Stimulated activated CD8-positive, alpha-beta memory T cell treated with anti-CD3 and anti-CD28 coated beads, Interleukin-15, amount 100 ng/mL, for 24 hours (primary cell): ENCODE measurements around the gene CD24.
"Not testable (repeated sequence)": the region's sequence is repeated elsewhere in the genome, so short reads cannot be mapped to it uniquely, and the experiment has no call there.

Experiments
- DNase-seq: peaks from one replicate; pipeline ENCODE4 v3.0.0-alpha.2; 2020; ENCODE audit warnings: low read depth

CD24 gene

GRCh38 chr6:106974336-106974998 lies at the start of gene CD24:
Gene CD24, minus strand, starts transcription at chr6:106974729. Its CDS starts 83 bp downstream, at chr6:106974646.
- no peak for DNase-seq

GRCh38 chr6:107021446-107022185 lies 47.1 kb upstream of the CD24 start:
- no peak for DNase-seq

GRCh38 chr6:107020239-107020638 lies 45.7 kb upstream of the CD24 start:
- no peak for DNase-seq

- not testable (repeated sequence) for DNase-seq
Observed at GRCh38 chr6:107019628-107020027, 45.1 kb upstream of the CD24 start.

- no peak for DNase-seq
Observed at GRCh38 chr6:107019047-107019446, 44.5 kb upstream of the CD24 start.

GRCh38 chr6:107009499-107009898 lies 35.0 kb upstream of the CD24 start:
- no peak for DNase-seq

- DNase-seq = no peak
Observed at GRCh38 chr6:106997392-106998158, 23.0 kb upstream of the CD24 start.

- DNase-seq = no peak
Observed at GRCh38 chr6:106995640-106996039, 21.1 kb upstream of the CD24 start.

GRCh38 chr6:106989737-106990136 lies 15.2 kb upstream of the CD24 start:
- not testable (repeated sequence) for DNase-seq

GRCh38 chr6:106988664-106989063 lies 14.1 kb upstream of the CD24 start:
- no peak for DNase-seq

GRCh38 chr6:106981926-106982325 lies 7.4 kb upstream of the CD24 start:
- DNase-seq = no peak

GRCh38 chr6:106980926-106981325 lies 6.4 kb upstream of the CD24 start:
- DNase-seq = no peak

- peak; percentile 66 for DNase-seq
Observed at GRCh38 chr6:106979435-106979884, 4.9 kb upstream of the CD24 start.

GRCh38 chr6:106977246-106977645 lies 2.7 kb upstream of the CD24 start:
- DNase-seq = no peak

GRCh38 chr6:106976270-106976669 lies 1.7 kb upstream of the CD24 start:
- no peak for DNase-seq

GRCh38 chr6:106975738-106976064 lies 1.2 kb upstream of the CD24 start:
- no peak for DNase-seq

GRCh38 chr6:106974999-106975737 lies 639 bp upstream of the CD24 start:
- no peak for DNase-seq

- DNase-seq = no peak
Observed at GRCh38 chr6:106973836-106974335, 643 bp downstream of the CD24 start.

GRCh38 chr6:106973018-106973835 lies 1.3 kb downstream of the CD24 start:
- no peak for DNase-seq

- DNase-seq = no peak
Observed at GRCh38 chr6:106972500-106972899, 2.0 kb downstream of the CD24 start.

- DNase-seq = not testable (repeated sequence)
Observed at GRCh38 chr6:106970769-106971168, 3.8 kb downstream of the CD24 start.
